GM12878 (cell line): ENCODE results near the gene VGF. TPM values are rescaled to one million over a fixed set of nuclear protein-coding genes. Genes with fewer than 3 reads are reported as not detected.

Source experiments
- ATAC-seq: fragments of 200-7000 bp; cut with Tn5 transposase; 3 replicates; pipeline ENCODE4 v1.9.1; 2020; ENCODE audit warnings: mild to moderate bottlenecking, moderate library complexity
- BruUV-seq: library from RNA; stranded (reverse); fragments of 400-500 nt; replicated peaks from 2 replicates; lab custom pipeline; 2021; lab: Mats Ljungman, UMichigan
- CTCF ChIA-PET: fragments of 300-600 bp; sonication (Branson Sonifier 250); formaldehyde crosslinking; extraction: SDS; loops from one replicate; lab custom pipeline; 2021; ENCODE audit warnings: inconsistent platforms; lab: Yijun Ruan, JAX
- POLR2A ChIA-PET: fragments of 350-600 bp; formaldehyde crosslinking; extraction: SDS; loops from one replicate; lab custom pipeline; 2021; ENCODE audit warnings: inconsistent platforms; lab: Charles Lee
- RAD21 ChIA-PET: fragments of 300-600 bp; sonication (Branson Sonifier 250); formaldehyde crosslinking; loops from one replicate; lab custom pipeline; 2023; ENCODE audit warnings: antibody characterized with exemption; ENCODE audit not compliant: unreplicated experiment; lab: Charles Lee
- SMC1A ChIA-PET: fragments of 300-600 bp; sonication (Branson Sonifier 250); formaldehyde crosslinking; loops from one replicate; lab custom pipeline; 2023; ENCODE audit not compliant: unreplicated experiment, uncharacterized antibody; lab: Charles Lee
- DNase-seq: peaks from one replicate; pipeline ENCODE4 v3.0.0-alpha.2; 2011; ENCODE audit warnings: low read depth, low spot score
- FAIRE-seq: peaks from 3 replicates; lab custom pipeline; 2011; peaks lifted over from hg19 to GRCh38; lab: Jason Lieb, UNC
- H2AFZ ChIP-seq: 2 replicates; pipeline ENCODE4 v1.6.0; 2011; ENCODE audit warnings: low read depth, low read length, control low read depth; ENCODE audit not compliant: control insufficient read depth
- H3K27ac ChIP-seq: 2 replicates; pipeline ENCODE4 v1.5.1; 2011; ENCODE audit warnings: control low read depth; ENCODE audit not compliant: control insufficient read depth, insufficient read depth
- H3K27me3 ChIP-seq, 2 experiments: replicated peaks in 1 of 2; 2 replicates each; pipeline versions ENCODE4 v1.6.0 to v1.6.1; 2011; ENCODE audit warnings: low read length in 1 of 2; ENCODE audit not compliant: control insufficient read depth in 2 of 2, insufficient read depth in 2 of 2
- H3K36me3 ChIP-seq, 2 experiments: 2 replicates each; pipeline ENCODE4 v1.5.1; 2011; ENCODE audit warnings: low read length in 1 of 2; ENCODE audit not compliant: control insufficient read depth in 2 of 2, insufficient read depth in 2 of 2
- H3K4me1 ChIP-seq: 2 replicates; pipeline ENCODE4 v1.6.1; 2011; ENCODE audit warnings: mild to moderate bottlenecking, low read length, moderate library complexity, mixed read lengths; ENCODE audit not compliant: control insufficient read depth, insufficient read depth
- H3K4me2 ChIP-seq: 2 replicates; pipeline ENCODE4 v1.6.0; 2011; ENCODE audit warnings: control low read depth; ENCODE audit not compliant: control insufficient read depth, insufficient read depth
- H3K4me3 ChIP-seq: fragments of 200-600 bp; sonication (generic); 2 replicates; pipeline ENCODE4 v1.5.1; 2016
- H3K79me2 ChIP-seq: 2 replicates; pipeline ENCODE4 v1.6.0; 2011; ENCODE audit warnings: low read length; ENCODE audit not compliant: control insufficient read depth, insufficient read depth
- H3K9ac ChIP-seq: 2 replicates; pipeline ENCODE4 v1.8.0; 2011; ENCODE audit warnings: low read length, control low read depth, mixed read lengths; ENCODE audit not compliant: control insufficient read depth, insufficient read depth
- H3K9me3 ChIP-seq: replicated peaks from 3 replicates; pipeline ENCODE4 v1.5.1; 2011; ENCODE audit warnings: mild to moderate bottlenecking, low read length; ENCODE audit not compliant: control insufficient read depth, insufficient read depth
- H4K20me1 ChIP-seq: 2 replicates; pipeline ENCODE4 v1.6.0; 2011; ENCODE audit not compliant: control insufficient read depth, insufficient read depth
- BACH1 ChIP-seq: fragments of 450-650 bp; IDR thresholded peaks from 2 replicates; pipeline ENCODE4 v1.6.1; 2017; ENCODE audit warnings: mild to moderate bottlenecking, borderline replicate concordance
- BMI1 ChIP-seq: fragments of 450-650 bp; IDR thresholded peaks from 2 replicates; pipeline ENCODE4 v1.6.1; 2016; ENCODE audit warnings: mild to moderate bottlenecking, moderate library complexity, borderline replicate concordance
- CEBPB ChIP-seq, 2 experiments: fragments of 150-350 bp in 1 of 2; IDR thresholded peaks; 2 replicates each; pipeline ENCODE4 v1.6.1; 2012 to 2014; ENCODE audit warnings: low read depth in 2 of 2, low read length in 2 of 2, borderline replicate concordance in 1 of 2, inconsistent platforms in 1 of 2
- EED ChIP-seq: sonication (generic); IDR thresholded peaks from 2 replicates; pipeline ENCODE4 v1.6.1; 2016; ENCODE audit warnings: antibody characterized with exemption, low read depth
- ETV6 ChIP-seq, 2 experiments: fragments of 450-650 bp in 1 of 2; IDR thresholded peaks in 1 of 2; conservative IDR thresholded peaks in 1 of 2; 2 replicates each; pipeline ENCODE4 v1.6.1; 2014; ENCODE audit warnings: antibody characterized with exemption in 1 of 2, borderline replicate concordance in 1 of 2, low read depth in 1 of 2, mild to moderate bottlenecking in 1 of 2, moderate library complexity in 1 of 2
- FOXK2 ChIP-seq: fragments of 450-650 bp; IDR thresholded peaks from 2 replicates; pipeline ENCODE4 v1.6.1; 2017; ENCODE audit warnings: mild to moderate bottlenecking, moderate library complexity
- IKZF2 ChIP-seq, 2 experiments: fragments of 450-650 bp; IDR thresholded peaks; 2 replicates each; pipeline ENCODE4 v1.6.1; 2017; ENCODE audit warnings: mild to moderate bottlenecking in 2 of 2, moderate library complexity in 2 of 2
- IRF4 ChIP-seq: IDR thresholded peaks from 2 replicates; pipeline ENCODE4 v1.6.1; 2011; ENCODE audit warnings: low read depth, low read length
- MAX ChIP-seq: IDR thresholded peaks from 2 replicates; pipeline ENCODE4 v1.6.1; 2012; ENCODE audit warnings: low read depth, low read length, improper control_type of control experiment
- MEF2B ChIP-seq: fragments of 450-650 bp; IDR thresholded peaks from 2 replicates; pipeline ENCODE4 v1.6.1; 2018; ENCODE audit warnings: mild to moderate bottlenecking, moderate library complexity; ENCODE audit not compliant: partially characterized antibody, poor library complexity, severe bottlenecking
- MTA2 ChIP-seq: fragments of 450-650 bp; IDR thresholded peaks from 2 replicates; pipeline ENCODE4 v1.6.1; 2016; ENCODE audit warnings: low read depth, mild to moderate bottlenecking, moderate library complexity
- MYB ChIP-seq: fragments of 150-350 bp; IDR thresholded peaks from 2 replicates; pipeline ENCODE4 v1.6.1; 2014; ENCODE audit warnings: mild to moderate bottlenecking, low read depth, low read length, borderline replicate concordance
- RELB ChIP-seq: fragments of 450-650 bp; IDR thresholded peaks from 2 replicates; pipeline ENCODE4 v1.6.1; 2017; ENCODE audit warnings: low read depth, mild to moderate bottlenecking, moderate library complexity
- RUNX3 ChIP-seq: IDR thresholded peaks from 2 replicates; pipeline ENCODE4 v1.6.1; 2012; ENCODE audit warnings: low read length, inconsistent platforms
- SIN3A ChIP-seq: IDR thresholded peaks from 2 replicates; pipeline ENCODE4 v1.6.1; 2012; ENCODE audit warnings: low read depth, low read length, improper control_type of control experiment
- TAF1 ChIP-seq: IDR thresholded peaks from 2 replicates; pipeline ENCODE4 v1.6.1; 2011; ENCODE audit warnings: mild to moderate bottlenecking, low read depth, low read length, borderline replicate concordance
- ZNF687 ChIP-seq: fragments of 450-650 bp; IDR thresholded peaks from 2 replicates; pipeline ENCODE4 v1.6.1; 2017; ENCODE audit warnings: mild to moderate bottlenecking, moderate library complexity
- WGBS: methylation state at CpG from one replicate; pipeline ENCODE4 v1.1.6; 2016; ENCODE audit warnings: low lambda C conversion rate; ENCODE audit not compliant: insufficient replicate concordance, insufficient coverage; ENCODE audit errors: missing lambda C conversion rate; 5-methylcytosine and 5-hydroxymethylcytosine counted together
- in situ Hi-C: fragments of 300-500 bp; cut with MboI; formaldehyde crosslinking; loops from 9 replicates; pipeline ENCODE4 v1.14.3; 2018; ENCODE audit warnings: mixed read lengths
- intact Hi-C: fragments of 100-400 bp; cut with micrococcal nuclease; formaldehyde crosslinking; loops from one replicate; pipeline ENCODE4 v1.14.2; 2022; ENCODE audit not compliant: unreplicated experiment
- polyA plus RNA-seq, 11 experiments: library from polyadenylated mRNA; depleted of rRNA in 4 of 11; unstranded in 6 of 11; stranded (reverse) in 5 of 11; fragments of >200 nt; fragmentation: Nextera tagmentation in 4 of 11; fragmentation: Illumina TruSeq in 1 of 11; extraction: Ambion mirVana in 4 of 11; extraction: Trizol in 1 of 11; gene quantifications; 1 replicate in 1 of 11; 2 replicates in 10 of 11; pipeline versions ENCODE4 v1.2.1 to v1.2.3, GENCODE V29; 2011 to 2016; ENCODE audit warnings: inconsistent platforms in 2 of 11, missing spikeins in 2 of 11, low read depth in 1 of 11
- total RNA-seq, 4 experiments: library from RNA; depleted of rRNA in 3 of 4; stranded (reverse); fragments of >200 nt in 3 of 4; fragmentation: Illumina TruSeq in 1 of 4; extraction: Trizol in 1 of 4; gene quantifications; 2 replicates each; pipeline versions ENCODE4 v1.2.1 to v1.2.3, GENCODE V29; 2013 to 2021

Gene VGF
- total and polyA plus RNA-seq, 10 of the 15 experiments (the other 5 are each of a cell fraction or from before 2014, with no cell fraction given), result 0.09 to 0.25 (median 0.17) TPM; not detected in 6

DNA sequence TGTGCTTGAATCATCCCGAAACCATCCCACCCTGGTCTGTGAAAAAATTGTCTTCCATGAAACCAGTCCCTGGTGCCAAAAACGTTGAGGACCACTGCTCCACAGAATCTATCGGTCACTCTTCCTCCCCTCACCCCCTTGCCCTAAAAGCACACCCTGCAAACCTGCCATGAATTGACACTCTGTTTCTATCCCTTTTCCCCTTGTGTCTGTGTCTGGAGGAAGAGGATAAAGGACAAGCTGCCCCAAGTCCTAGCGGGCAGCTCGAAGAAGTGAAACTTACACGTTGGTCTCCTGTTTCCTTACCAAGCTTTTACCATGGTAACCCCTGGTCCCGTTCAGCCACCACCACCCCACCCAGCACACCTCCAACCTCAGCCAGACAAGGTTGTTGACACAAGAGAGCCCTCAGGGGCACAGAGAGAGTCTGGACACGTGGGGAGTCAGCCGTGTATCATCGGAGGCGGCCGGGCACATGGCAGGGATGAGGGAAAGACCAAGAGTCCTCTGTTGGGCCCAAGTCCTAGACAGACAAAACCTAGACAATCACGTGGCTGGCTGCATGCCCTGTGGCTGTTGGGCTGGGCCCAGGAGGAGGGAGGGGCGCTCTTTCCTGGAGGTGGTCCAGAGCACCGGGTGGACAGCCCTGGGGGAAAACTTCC lies 39.2 kb downstream of the VGF start:
- FAIRE-seq (no peak), DNase-seq (peak; percentile 69), ATAC-seq (peak; percentile 84)
- Histone ChIP-seq H3K4me1 (peaks cover 26% of the 10 kb centered on the region), H3K36me3 (no peaks in the 10 kb centered on the region), H3K9ac (no peak overlapping the region), H3K4me3 (no peak overlapping the region; the same call in 1 of the 2 replicates), H3K4me2 (peak overlapping the region; percentile 90), H3K9me3 (no peaks in the 10 kb centered on the region), H3K27me3 (no peaks in the 10 kb centered on the region), H2AFZ (no peak overlapping the region), H4K20me1 (no peaks in the 10 kb centered on the region), H3K79me2 (no peaks in the 10 kb centered on the region), H3K27ac (no peak overlapping the region)
- no TSS peak for BruUV-seq
- intact Hi-C loops (no loop called here), in situ Hi-C loops (no loop called here)
- ChIA-PET POLR2A (interaction anchor here (0.6 to 1.0 kb wide), 5 partner anchors 41 to 1191 kb away, joined by 3 to 6 read pairs (median 3); partner anchors contain the start of genes TRIM56 and TRIP6), RAD21 (interaction anchor here (0.7 to 2.6 kb wide), 6 partner anchors 10 to 251 kb away, joined by 3 to 11 read pairs (median 4); partner anchors contain the start of genes SRRT and TRIM56), SMC1A (interaction anchor here (0.7 to 2.0 kb wide), 8 partner anchors 10 to 92 kb away, joined by 3 to 6 read pairs (median 3); partner anchors contain the start of genes VGF and ZNHIT1), CTCF (interaction anchor here (0.8 to 4.0 kb wide), 13 partner anchors 9 to 729 kb away, joined by 3 to 31 read pairs (median 4); partner anchors contain the start of gene TRIM56)
- 13% methylated on average over 15 of the region's 15 CpGs for WGBS
- TF ChIP-seq IRF4 (0 out of 2 replicates have a peak, but pooled peaks have one; percentile 34), RUNX3 (peak; percentile 31), RELB (0 out of 2 replicates have a peak, but pooled peaks have one; percentile 22), MYB (no peak), BACH1 (no peak), MEF2B (peak; percentile 35), BMI1 (peak; percentile 57; the same call in 1 of the 2 replicates), SIN3A (peak; percentile 39; the same call in 1 of the 2 replicates), FOXK2 (peak; percentile 47; the same call in 1 of the 2 replicates), MAX (peak; percentile 81; the same call in 1 of the 2 replicates), ETV6 (conservative IDR thresholded peaks at IDR 0.05 in 1 of 2, IDR thresholded peaks at IDR 0.05 in 1 of 2; ENCODE audit: borderline replicate concordance in 1 of 2, low read depth in 1 of 2) (peak in 1 of 2 experiments; percentile 13; a peak in 1 of 4 replicates), ZNF687 (peak; percentile 77), MTA2 (0 out of 2 replicates have a peak, but pooled peaks have one; percentile 25), IKZF2 (IDR thresholded peaks at IDR 0.05) (peak; percentile 80 to 84), EED (peak; percentile 33), TAF1 (no peak), CEBPB (IDR thresholded peaks at IDR 0.05; ENCODE audit: borderline replicate concordance in 1 of 2, low read depth in 2 of 2, low read length in 2 of 2) (no peak)
